ENCODE measurements around the gene STK24.

Gene STK24

GRCh38 chr13:98486412-98486811, 90.5 kb downstream of the STK24 start:
- DNase-seq = no peak

- DNase-seq = no peak
These were observed 91.3 kb downstream of the STK24 start for GRCh38 chr13:98485561-98485960.

- DNase-seq = peak; percentile 90 to 95
These were observed 92.4 kb downstream of the STK24 start for GRCh38 chr13:98484289-98485219.

DNA sequence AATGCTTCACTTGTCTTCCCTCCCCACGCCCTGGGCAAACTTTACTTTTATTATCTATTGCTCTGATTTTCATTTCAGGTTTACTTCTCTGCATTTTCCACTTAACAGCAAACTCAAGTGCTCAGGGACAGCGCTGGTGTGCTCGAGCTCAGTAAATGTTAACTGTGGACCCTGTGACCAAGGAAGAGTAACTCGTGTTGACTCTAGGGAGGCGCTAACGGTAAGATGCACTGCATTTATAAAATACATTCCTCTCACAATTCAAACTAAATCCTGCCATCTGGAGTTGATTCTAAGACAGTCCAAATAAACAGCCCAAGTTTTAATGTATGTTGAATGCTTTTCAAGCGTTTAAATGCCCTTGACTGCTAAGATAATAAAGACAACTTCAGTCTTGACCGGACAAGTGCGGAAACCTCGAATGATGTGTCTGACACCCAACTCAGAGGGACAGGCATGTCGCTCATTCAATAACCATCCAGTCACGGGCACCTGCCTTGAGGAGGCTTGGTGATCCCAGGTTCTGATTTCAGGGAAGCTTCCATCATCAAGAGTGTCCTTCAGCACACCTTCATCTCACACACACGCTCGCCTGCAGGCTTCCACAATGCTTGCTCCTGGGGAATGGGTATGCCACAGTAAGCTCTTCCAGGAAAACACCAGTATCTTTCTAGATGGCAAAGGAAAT, 93.2 kb downstream of the STK24 start:
- DNase-seq = no peak

- no peak for DNase-seq
These were observed 94.1 kb downstream of the STK24 start for GRCh38 chr13:98482476-98483444.

DNA sequence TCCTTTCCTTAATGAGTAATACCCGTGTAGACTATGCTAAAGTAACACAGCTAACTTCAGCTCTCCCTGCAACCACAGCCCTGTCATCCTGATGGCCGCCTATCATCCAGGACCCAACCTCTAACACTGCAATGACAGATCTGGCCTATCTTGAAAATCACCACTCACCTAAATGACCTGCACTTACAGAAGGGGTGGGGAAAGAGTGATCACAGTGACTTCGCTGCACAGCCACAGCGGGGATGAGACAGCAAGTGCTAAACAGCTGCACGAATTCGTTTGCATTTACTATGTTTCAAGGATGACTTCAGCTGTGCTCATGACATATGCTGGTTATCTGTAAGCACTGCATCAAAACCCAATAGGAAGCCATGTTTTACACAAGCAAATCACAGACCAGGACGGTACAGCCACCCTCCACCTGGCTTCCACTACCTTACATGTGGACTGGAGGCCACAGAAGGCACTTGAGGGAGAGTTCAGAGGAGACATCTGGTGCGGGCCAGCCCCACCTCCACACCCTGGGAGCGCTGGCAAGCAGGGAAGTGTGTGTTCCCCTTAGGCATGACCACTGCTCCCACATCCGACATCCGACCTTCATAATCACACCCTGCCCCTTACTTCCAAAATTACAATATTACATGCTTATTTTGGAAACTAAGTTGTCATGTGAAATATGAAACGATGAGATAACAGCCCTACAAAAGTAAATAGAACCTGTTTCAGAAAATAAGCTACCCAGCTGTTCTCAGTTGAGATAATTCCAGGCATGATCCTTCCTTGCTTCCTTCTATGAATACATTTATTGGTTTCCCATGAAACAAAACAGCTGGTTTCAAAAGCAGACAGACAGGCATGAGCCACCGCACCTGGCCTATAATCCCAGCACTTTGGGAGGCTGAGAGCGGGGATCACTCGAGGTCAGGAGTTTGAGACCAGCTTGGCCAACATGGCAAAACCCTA, 95.7 kb downstream of the STK24 start:
- peak in 1 of 2 donors; percentile 69 for DNase-seq

DNA sequence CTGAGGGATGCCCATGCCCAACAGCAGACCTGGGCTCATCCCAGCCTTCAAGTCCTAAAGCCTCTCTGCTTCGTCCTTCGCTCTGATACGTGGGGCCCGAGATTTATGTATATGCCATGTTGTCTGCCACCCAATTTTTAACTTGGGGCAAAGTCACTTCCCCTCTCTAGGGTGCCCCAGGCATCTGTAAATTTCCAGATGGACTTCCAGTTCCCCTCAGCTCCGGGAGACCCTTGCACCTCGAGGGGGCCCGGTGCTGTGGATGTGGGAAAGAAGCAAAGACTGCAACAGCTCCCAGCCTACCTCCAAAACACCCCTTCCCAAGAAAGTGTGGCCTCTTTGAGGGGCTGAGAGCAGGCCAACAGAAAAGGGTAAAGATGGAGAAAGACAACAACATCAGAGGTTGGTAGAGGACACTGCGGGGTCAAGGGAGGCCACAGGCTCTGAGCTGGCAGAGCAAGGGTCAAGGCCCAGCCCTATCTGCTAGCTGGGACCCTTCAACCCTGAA, 97.4 kb downstream of the STK24 start:
- no peak for DNase-seq

DNA sequence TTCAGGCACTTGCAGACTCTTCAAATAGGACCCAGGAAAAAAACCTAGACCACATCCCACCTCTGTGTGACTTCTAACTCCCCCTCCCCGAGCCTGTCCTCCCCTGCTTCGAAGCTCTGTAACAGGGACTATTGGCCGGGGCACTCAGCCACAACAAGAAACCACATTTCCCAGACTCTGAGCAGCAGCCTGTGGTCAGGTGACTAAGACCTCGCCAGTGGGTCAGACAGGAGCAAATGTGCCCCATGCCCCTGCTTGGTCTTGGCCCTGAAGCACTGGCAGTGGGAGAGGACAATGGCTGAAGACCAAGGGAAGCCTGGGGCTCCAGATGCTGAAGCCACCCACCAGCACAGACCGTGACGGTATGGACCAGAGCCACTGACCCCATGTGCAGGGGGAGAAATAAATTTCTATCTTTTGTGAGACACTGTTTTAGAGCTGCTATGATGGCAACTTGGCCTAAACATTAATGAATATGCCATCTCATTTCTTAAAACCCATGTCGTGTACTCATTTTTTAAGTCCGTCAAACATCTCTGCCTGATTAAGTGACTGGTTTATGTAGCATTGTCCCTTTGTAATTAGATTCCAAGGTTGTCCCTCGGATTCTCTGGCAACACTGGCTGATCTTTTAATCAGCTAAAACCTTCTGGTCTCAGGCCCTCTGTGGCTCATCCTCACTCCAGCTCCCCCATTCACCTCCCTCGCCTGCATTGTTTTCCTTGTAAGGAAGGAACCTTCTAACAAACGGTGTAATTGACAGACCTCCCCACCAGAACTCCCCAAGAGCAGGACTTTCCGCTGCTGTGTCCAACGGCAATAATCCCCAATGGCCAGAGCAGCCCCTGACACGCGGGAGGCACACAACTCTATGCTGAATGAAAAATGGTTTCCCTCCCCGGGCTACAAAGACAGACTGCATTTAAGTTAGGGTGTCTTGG, 98.4 kb downstream of the STK24 start:
- no peak for DNase-seq

DNA sequence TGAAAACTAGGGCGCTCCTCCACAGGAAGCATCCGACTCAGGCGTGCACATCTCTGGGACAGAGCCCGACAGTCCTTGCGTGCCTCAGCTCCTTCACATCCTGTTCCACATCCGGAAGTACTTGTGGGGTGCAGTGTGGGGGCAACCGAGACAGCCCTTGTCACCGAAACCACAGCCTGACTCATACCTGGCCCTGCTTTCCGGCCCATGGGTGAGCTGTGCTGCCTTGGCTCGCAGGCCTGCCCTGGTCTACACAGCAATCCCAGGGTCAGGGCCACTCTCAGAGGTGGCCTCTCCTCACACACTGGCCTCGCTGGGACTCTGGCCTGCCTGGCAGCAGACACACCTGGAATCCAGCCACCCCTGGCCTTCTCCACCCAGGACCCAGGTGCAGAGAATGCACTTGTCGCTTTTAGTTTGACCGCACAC, 100.4 kb downstream of the STK24 start:
- DNase-seq = peak; percentile 57 to 71

DNA sequence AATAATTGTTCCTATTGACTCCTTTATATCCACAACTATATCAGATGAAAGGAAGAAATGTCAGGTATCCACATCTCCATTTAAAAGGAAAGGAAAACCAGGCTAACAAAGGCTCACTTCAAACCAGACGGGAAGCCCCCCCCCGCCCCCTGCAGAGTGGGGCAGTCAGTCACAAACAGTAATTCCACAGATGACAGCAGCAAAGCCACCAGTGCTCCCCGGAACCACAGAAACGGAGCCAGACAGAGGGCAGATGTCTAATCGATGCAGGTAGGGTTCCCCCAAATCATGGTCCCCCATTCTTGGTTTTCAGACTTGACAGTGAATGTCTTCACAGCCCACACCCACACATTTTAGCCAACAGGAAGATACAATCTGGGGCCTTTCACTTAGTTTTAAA, 100.8 kb downstream of the STK24 start:
- DNase-seq = no peak

- DNase-seq = peak; percentile 59 to 65
These were observed 101.4 kb downstream of the STK24 start for GRCh38 chr13:98475522-98475921.

GRCh38 chr13:98474761-98475160, 102.1 kb downstream of the STK24 start:
- DNase-seq = no peak

DNA sequence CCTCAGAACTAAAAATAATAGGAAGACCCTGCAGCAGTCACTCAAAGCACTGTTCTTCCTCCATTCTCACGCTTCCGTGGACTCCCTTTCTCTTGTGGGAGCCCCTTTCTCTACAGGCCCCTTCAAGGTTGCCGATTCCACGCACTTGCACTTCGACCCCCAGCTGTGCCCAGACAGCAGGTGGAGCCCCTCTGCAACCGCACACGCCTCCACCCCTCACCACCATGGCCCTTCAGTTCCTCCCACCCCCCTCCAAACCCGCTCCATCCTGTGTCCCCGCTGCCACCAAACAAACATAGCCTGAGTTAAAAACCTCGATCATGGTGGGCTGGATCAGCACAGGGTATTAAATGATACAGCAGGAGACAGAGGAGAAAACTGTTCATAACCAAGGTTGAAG, 102.6 kb downstream of the STK24 start:
- no peak for DNase-seq

GRCh38 chr13:98473788-98474144, 103.1 kb downstream of the STK24 start:
- DNase-seq = no peak

- no peak for DNase-seq
These were observed 103.6 kb downstream of the STK24 start for GRCh38 chr13:98473135-98473787.

DNA sequence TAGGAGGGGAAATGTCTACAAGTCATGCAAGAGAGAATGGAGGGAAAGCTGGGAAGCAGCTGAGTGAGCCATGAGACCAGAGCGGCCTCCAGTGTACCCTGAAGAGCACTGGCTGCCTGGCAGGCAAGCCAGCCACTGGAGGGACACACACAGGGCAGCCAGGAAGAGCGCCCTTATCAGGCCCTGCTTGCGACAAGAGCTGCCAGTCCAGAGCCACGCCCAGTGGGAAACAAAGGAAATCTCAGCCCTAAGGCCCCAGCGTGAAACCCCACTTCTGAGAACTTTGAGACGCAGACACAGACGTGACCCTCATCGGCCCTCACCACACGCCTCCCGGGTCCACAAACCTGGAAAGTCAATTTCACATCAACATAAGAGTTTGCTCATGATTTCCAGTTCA, 105.0 kb downstream of the STK24 start:
- DNase-seq = no peak

DNA sequence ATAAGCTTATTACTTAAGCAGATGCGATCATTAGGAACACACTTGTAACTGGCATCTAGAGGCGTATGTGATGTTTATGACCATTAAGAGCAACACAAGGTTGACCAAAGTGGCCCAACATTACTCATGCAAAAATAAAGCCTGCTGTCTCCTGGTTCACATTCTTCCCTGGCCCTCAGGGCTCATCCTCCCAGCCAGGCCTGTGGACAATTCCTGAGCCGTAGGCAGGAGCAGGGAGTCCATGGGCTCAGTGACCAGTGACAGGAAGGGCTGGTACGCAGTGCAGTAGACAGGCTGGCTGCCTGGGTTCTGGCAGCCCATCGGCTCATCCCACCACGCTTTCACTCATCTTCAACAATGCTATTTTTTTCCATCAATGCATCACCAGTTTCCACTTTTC, 106.0 kb downstream of the STK24 start:
- no peak for DNase-seq

GRCh38 chr13:98468929-98469328, 108.0 kb downstream of the STK24 start:
- DNase-seq = no peak

DNA sequence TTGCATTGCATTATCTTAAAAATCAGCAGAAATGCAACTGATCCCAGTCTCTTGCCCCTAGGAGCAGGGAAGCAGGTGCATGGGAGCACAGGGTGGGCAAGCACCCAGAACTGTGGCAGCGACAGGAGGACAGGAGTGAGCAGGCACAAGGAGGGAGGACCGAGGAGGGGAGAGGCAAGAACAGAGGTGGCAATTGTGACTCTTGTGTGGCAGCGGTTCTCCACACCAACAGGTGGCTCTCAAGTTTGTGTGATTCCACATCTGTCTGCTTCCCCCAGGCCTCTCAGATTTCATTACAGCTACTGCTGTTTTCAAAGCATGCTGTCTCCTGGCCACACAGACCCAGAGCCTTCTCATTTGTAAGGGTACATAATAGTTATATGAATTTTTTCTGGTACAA, 108.5 kb downstream of the STK24 start:
- DNase-seq = no peak
